OCI-M2 (cell line): ENCODE measurements around the gene FAM151B.
A peak's percentile ranks its signal among the peaks of the same experiment; 100 is the strongest.
"Not testable (repeated sequence)": the region's sequence is repeated elsewhere in the genome, so short reads cannot be mapped to it uniquely, and the experiment has no call there.

Experiments
- DNase-seq: peaks from one replicate; lab custom pipeline; 2025; ENCODE audit not compliant: unreplicated experiment; lab: John Stamatoyannopoulos, UW

Gene FAM151B

DNA sequence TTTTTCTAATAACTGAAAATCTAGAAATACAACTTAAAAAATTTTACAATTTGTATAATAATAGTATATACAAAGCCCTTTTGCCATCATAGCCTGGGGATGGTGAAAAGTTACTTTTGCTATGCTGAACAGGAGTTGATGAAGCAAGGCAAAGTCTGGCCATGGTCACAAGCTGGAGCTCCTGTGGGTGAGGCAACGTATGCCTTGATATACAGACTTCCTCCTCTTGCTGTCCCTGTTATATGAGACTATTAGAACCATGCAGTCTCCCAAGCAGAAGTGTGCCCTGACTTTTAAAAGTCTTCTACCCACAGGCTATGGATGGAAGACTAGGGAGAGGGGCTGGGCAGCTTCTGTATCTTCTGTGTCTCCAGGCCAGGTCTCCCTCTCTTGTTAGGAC is 15.7 kb downstream of the FAM151B start:
- DNase-seq, result no peak

DNA sequence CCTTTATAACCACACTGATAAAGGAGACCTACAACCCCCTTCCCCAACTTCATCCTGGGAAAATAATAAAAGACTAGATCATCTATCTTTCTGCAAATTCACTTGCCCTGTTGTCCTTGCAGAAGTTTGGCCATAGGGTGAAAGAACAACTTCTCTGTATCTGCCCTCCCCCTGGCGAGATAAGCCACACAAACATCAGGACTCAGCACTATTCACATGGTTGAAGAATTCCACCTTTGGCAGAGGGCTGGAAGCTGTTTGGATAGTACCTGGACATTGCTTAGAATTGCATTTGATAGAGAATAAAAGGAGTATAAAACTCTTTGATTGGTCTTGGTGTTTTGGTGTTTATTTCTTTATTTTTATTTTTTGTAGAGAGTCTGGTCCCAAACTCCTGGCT is 16.9 kb downstream of the FAM151B start:
- DNase-seq, result no peak

GRCh38 chr5:80507663-80508062 is 19.8 kb downstream of the FAM151B start:
- DNase-seq, result no peak

- no peak for DNase-seq
Observed at GRCh38 chr5:80508844-80509243, 20.9 kb downstream of the FAM151B start.

DNA sequence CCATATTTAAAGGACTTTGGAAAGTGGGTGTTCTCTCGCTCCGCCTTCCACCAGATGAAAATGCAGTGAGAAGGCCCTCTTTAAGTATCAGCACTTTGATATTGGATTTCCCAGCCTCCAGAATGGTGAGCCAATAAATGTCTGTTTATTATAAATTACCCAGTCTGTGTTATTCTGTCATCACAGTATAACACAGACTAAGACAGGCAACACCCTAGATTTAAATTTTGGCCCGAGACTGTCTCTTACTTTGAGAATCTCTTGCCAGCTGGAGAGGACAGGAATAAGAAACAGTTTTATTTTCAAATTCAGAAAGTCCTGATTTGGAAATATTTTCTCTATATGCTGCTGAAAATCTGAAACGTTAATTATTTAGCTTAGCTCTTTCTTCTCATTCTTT is 21.5 kb downstream of the FAM151B start:
- DNase-seq, result no peak

- DNase-seq, result no peak
Observed at GRCh38 chr5:80516826-80517225, 28.9 kb downstream of the FAM151B start.

GRCh38 chr5:80540691-80541090 is 52.8 kb downstream of the FAM151B start:
- DNase-seq, result no peak

DNA sequence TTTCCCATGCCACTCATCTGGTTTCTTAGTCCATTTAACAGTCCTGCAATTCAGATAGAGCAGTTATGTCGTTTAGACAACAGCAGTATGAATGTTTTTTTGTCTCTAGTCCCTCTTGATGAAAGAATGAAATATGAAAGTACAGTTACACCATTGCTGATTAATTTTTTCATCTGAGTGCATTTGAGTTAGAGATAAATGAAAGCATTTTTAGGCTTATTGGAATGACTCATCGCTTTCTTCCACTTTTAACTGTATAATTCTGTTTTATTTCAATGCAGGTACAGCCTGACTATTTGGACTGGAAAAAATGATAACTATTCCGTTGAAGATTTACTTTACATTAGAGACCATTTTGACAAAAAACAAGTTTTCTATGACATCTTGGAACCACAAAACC is 53.5 kb downstream of the FAM151B start:
- peak; percentile 11 for DNase-seq

GRCh38 chr5:80554646-80555045 is 66.7 kb downstream of the FAM151B start:
- no peak for DNase-seq

GRCh38 chr5:80555099-80555498 is 67.2 kb downstream of the FAM151B start:
- DNase-seq, result no peak

DNA sequence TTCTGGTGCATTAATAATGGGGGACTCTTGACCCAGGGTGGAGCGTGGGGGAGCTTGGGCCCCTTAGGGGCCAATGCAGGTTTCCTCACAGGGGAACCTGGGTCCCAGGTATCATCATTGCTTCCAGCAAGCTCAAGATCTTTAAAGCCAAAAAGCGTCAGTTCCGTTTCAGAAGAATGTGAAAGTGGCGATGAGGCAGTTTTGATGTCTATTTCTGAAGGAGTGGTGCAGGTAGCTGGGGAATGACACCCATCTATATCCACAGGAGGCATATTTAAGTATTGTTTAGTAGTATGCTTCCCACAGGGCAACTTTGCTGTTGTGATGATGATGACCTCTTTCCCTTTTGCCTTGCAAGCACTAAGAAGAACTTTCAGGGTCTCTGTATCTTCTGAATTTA is 71.3 kb downstream of the FAM151B start:
- DNase-seq, result no peak

- no peak for DNase-seq
Observed at GRCh38 chr5:80565330-80565729, 77.4 kb downstream of the FAM151B start.

- no peak for DNase-seq
Observed at GRCh38 chr5:80566711-80567259, 78.9 kb downstream of the FAM151B start.

GRCh38 chr5:80568251-80568650 is 80.4 kb downstream of the FAM151B start:
- no peak for DNase-seq

DNA sequence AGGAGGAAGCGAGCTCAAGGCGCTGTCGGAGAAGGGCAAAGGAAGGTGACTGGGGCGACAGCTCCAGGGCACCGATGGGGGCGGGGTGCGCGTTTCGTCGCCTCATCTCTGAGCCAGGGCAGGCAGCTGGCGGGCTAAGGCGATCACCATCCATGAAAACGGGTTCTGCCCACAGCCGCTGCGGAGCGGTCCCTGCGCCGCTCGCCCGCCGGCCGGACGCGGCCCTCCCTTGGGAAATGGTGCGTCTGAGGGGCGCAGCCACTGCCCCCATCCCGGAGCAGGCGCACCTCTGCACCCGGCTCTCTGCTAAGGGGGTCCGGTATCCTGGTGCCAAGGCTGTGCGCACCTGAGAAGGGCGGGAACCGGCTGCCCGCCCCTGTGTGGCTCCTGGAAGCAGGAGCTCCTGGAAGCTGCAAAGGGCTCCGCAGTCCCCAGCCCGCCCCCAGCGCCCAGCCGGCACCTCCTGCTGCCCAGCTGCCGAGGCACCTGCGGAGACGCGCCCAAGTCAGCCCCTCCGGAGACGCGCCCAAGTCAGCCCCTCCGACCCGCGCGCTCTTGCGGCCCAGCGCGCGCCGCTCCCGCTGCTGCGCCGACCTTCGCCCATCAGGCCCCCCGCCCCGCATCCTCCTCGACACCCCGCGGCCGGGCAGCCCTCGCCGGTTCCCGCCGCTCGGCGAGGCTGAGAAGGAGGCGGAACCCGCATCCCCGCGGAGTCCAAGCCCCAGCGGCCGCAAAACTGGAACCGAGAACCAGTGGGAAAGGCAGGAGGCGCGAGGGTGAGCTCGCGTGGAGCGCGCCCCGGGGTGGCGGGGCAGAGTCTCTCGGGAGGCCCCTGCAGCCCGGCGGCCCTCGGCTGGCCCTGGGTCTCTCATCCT is 81.4 kb downstream of the FAM151B start:
- no peak for DNase-seq

DNA sequence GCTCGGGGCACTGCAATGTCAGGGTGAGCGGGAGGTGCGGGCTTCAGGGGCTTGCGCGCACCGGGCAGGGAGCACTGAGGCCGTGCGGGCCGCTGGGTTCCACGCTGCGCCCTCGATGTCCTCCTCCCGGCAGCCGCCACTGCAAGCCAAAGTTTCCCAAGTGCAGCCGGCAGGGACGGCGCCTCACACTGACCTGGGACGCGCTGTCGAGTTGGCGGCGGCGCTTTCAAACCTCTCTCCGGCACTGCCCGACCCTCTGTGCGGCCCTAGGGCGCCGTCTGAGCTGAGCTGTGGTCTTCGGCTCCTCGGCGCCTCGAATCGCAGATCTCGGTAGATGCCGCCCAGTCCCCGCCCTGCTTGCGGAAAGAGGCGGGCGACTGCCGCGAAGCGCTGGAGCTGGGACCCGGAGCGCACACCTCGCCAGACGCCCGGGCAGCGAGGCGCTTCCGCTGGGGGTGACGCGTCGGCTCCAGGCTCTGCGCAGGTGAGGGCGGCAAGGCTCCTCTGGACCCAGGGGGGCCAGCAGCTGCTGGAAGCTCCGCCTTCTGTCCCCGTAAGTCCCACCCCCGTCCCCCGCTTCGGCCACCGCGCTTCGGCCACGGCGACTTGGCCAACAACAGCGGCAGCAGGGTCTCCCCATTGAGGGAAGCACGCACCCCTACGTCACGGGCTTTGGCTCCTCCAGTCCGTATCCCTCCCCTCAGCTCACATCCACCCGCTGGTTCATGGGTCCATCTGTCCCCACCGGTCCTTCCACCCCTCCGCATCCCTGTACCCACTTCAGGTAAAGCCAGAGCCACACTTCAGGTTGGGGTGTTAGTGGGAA is 82.3 kb downstream of the FAM151B start, which contains the start of gene ANKRD34B:
TSS of gene ANKRD34B (minus strand) at position 320 of the 826 bp plus-strand sequence. CDS start 10,261 bp downstream, outside the sequence.
- no peak for DNase-seq

DNA sequence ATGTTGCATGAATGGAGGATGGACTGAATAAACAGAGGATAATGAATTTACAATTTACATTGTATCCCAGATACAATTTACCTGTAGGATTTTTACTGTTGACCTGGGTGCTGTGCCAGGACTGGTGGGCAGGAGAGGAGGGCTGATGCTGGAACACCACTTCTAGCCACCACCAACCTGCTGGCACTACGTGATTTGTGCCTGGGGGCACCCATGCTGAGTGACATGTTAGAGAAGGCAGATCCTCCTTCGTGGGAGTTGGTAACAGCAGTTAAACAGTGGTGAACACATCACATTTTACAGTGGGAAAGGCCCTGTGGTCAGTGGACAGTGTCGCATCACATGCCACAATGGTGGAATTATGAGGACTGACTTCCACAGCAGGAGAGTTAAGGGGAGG is 85.2 kb downstream of the FAM151B start:
- no peak for DNase-seq

DNA sequence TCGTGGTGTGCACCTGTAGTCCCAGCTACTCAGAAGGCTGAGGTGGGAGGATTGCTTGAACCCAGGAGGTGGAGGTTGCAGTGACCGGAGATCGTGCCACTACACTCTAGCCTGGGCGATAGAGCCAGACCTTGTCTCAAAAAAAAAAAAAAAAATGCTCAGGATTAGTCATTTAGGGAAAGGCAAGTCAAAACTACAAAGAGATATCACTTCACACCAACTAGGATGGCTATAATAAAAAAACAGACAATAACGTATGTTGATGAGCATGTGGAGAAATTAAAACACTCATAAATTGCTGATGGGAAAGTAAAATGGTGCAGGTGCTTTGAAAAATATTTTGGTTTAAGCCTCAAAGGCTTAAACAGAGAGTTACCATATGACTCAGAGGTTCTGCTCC is 88.5 kb downstream of the FAM151B start:
- no peak for DNase-seq

DNA sequence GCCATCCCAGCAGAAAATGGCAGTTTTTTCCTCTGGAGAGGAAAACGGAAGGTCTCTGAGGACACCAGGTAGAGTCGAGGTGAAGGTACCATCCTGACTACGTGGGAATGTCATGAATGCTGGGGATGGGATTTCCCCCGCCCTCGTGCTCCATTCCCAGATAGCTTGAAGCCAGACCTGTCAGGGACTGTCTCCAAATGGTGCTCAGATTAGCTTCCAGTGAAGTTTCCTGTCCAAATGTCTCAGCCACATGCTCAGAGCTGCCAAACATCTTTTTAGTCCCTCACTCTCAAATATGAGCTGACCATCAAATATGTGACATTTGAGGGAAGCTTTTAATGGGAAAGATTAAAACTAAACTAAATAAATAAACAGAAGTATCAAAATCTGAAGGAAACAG is 89.8 kb downstream of the FAM151B start:
- DNase-seq, result no peak

- DNase-seq, result no peak
Observed at GRCh38 chr5:80579050-80579449, 91.2 kb downstream of the FAM151B start.

DNA sequence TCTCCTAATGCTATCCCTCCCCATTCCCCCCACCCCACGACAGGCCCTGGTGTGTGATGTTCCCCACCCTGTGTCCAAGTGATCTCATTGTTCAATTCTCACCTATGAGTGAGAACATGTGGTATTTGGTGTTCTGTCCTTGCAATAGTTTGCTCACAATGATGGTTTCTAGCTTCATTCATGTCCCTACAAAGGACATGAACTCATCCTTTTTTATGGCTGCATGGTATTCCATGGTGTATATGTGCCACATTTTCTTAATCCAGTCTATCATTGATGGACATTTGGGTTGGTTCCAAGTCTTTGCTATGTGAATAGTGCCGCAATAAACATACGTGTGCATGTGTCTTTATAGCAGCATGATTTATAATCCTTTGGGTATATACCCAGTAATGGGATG is 92.4 kb downstream of the FAM151B start:
- not testable (repeated sequence) for DNase-seq

- DNase-seq, result no peak
Observed at GRCh38 chr5:80584770-80585169, 96.9 kb downstream of the FAM151B start.
